Kidney tubule cell (primary cell): ENCODE measurements around the gene ARHGEF33.
"Not testable (repeated sequence)": the region's sequence is repeated elsewhere in the genome, so short reads cannot be mapped to it uniquely, and the experiment has no call there.

Experiments
- DNase-seq: peaks from one replicate; pipeline ENCODE4 v3.0.0-alpha.2; 2018; ENCODE audit warnings: low spot score

ARHGEF33 gene

DNA sequence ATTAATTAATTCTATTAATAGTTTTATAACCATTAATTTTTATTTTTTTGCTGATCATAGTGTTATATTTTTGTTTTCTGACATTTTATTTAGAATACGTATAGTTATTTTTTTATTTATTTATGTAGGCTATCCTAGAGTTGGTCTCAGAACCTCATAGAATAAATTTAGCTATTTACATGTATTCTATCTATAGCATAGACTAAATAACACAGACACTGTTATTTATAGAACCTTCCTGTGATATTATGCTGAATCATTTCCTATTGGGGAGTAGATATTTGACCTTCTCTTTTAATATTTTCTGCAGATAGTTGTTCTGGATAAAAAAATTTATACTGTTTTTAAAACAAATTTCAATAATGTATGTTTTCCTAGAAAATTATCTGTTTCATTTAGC is 20.2 kb downstream of the ARHGEF33 start:
- DNase-seq: no peak

DNA sequence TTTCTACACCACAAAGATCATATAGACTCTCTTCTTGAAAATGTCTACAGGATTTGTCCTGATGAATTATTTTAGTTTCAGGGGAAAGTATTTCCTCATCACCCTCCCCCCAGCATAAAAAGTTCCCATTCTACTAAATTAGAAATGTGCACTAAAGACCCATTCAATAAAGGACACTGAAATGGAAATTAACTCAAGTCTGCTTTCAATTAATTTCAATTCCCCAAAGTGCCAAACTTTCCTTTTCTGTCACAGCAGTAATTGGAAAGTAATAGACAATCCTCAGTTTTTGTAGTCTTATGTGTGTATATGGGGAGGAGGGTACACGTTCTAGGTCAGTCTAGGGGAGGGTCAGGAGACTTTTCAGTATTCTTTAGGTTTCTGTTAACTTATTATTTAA is 21.5 kb downstream of the ARHGEF33 start:
- DNase-seq: no peak

DNA sequence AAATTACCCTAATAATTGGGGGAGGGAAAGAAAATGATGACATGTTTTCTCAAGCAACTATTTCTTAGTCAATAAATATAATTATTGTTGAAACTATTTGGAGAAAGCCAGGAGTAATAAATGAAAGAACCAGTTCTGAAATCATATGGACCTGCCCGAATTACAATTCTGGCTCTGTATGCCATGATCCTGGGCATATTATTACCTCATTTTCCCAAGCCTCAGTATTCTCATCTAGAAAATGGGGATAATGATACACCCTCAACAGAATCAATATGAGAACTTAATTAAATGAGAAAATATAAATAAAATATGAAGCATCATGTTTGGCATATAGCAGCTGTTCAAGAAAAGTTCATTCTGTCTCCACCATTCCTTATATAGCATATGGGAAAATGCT is 22.9 kb downstream of the ARHGEF33 start:
- DNase-seq: no peak

DNA sequence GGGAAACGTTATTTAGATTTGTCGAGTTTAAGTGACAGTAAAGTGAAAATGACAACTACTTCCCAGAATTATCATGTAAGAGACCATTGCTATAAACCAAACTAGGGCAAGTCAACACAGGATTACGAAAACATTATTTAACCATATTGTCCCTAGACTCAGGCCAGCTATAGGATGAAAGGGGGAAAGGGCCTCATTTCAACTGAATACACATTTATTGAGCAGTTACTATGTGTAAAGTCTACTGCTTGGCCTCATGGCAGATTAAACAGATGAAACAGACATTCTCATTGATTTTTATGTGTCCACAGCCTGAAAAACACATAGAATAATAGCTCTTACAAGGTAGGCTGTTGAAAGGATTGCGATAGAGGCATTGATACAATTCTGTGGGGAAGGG is 32.7 kb downstream of the ARHGEF33 start:
- no peak for DNase-seq

DNA sequence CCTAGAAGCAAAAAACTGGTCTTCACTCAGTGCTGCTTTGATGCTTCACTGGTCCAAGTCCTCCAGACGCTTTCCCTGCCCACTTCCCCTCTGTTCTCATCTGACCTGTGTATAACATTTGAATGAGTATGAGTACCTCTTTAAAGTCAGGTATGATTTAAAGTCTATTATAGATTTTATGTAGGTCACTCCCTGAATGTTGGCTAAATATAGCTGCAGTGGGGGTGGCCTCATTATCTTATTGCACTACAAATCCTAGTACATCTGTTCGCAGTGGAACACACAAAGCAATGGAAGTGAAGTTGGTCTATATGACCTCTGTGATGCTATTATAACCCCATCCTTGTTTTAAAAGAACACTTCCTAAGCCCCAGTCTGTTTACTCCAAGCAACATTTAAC is 33.2 kb downstream of the ARHGEF33 start:
- DNase-seq: no peak

DNA sequence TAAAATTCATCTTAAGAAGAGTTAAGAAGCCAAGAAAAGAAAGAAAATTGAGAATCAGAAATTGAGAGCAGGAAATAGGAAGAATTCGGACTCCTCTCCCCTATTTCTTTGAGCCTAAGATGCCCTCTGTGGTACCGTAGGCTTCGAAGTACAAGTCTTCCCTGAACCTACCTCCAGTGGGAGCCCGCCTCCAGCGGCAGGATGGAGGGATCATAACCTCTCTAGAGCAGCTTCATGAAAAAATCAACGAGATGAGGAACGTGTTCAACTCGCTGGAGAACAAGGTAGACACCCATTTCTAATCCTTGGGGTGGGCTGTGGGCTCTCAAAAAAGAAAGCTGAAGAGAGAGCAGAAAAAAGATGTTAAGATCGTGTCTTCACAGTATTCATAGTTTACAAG is 36.3 kb downstream of the ARHGEF33 start:
- no peak for DNase-seq

GRCh38 chr2:38930600-38930999 is 40.9 kb downstream of the ARHGEF33 start:
- no peak for DNase-seq

DNA sequence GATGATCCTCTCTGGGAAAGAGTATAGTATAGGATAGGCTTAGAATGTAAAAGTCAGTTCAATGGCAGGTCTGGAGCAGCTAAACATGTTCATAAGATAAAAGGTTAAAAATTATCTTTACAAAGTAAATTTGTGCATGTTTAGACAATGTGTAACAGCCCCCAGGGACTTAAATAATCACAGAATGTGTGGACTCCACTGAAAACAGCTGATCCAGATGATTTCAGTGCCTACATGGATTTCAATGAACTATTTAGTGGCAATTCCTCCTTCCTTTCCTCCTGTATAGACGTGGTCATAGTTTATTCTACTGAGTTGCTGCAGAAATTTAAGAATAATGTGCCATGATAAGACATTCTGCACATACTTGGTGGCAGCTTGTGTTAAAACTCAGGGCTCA is 42.9 kb downstream of the ARHGEF33 start:
- DNase-seq: no peak

GRCh38 chr2:38933653-38934052 is 44.0 kb downstream of the ARHGEF33 start:
- no peak for DNase-seq

- no peak for DNase-seq
Observed at GRCh38 chr2:38934742-38935141, 45.1 kb downstream of the ARHGEF33 start.

DNA sequence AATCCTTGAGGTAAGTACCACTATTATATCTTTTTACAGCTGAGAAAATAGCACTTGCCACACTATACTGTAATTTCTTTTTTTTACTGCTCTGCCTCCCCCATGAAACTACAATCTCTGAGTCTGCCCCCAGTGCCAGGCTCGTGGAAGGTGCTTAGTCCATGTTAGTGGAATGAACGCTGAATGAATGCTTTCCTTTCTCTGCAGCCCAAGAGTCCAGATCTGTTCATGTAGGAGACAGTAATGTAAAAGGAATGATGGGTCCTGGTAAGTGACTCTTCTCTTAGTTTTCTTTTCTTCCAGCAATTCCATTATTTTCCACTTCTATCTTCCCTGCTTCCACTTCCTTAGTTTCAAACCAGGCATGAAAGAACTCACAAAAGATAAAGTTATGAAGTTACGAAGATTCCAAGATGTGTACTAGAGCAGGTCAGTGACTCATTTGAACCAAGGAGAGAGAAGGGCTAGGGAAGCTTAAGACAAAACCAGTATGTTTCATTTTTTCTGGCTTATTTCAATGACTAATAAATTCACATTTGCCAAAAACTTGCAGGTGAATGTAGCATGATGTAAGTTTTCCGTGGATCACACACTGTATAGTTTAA is 46.0 kb downstream of the ARHGEF33 start:
- peak; percentile 17 for DNase-seq

DNA sequence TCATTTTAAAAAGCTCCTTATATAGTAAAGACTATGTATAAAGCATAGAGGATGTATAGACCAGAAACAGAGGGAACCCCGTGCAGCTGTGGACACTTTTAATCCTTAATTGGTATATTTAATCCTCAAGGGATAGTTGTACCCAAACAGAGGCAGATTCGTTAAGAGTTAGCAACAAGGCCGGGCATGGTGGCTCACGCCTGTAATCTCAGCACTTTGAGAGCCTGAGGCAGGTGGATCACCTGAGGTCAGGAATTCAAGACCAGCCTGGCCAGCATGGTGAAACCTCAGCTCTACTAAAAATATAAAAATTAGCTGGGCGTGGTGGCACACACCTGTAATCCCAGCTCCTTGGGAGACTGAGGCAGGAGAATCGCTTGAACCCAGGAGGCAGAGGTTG is 46.8 kb downstream of the ARHGEF33 start:
- DNase-seq: not testable (repeated sequence)

DNA sequence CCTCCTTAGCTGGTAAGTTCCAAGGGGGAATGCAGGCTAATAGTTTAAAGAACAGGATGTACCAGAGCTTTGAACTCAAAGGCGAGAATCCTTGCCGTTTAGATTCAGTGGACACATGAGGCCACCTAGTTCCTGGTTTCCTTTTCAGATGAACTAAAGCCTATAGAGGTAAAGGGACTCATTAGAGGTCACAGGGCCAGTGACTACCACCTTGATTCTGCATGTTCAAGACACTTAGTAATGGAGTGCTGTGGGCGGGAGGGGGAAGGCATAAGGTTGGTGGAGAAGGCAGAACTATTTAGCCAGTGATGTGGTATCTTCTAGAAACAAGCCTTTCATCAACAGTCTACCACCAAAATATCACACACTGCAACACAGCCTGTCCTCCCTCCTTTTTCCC is 47.9 kb downstream of the ARHGEF33 start:
- no peak for DNase-seq

- DNase-seq: no peak
Observed at GRCh38 chr2:38940746-38941145, 51.1 kb downstream of the ARHGEF33 start.

- no peak for DNase-seq
Observed at GRCh38 chr2:38943784-38944183, 54.1 kb downstream of the ARHGEF33 start.

DNA sequence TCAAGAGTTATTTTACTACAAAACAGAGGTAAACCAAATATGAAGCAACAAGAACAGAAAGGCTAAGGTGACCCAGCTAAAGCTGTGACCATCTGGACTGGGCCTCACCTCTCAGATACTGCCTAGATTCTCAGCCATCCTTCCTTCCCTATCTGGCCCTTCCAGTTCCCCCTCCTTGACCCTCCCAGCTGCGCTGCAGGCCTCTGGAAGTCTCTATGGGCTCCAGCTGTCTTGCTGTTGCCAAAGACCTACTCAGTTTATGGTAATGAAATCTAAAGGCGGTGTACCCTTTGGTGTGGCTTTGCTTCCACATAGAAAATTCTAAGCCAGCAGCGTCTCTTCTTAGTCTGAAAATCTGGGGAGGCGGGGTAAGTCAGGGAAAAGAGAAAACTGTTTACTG is 55.7 kb downstream of the ARHGEF33 start:
- no peak for DNase-seq

DNA sequence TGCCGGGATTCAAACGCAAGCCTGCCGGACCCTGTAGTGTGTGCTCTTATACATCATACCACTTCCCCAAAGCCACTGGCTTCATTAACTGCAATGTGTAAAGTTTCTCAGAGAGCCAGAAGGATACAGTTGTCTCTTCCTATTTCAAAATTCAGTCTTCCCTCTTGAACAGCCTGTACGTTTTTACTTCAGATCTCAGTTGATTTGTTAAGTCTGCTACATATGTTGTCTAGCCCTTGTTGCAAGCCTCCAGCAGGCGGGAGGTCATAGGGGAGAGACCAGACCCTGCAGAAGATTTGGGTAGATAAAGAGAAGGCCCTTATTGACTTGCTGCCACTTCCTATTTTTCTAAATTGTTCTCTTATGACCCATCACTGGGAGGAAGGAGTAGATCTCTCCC is 56.2 kb downstream of the ARHGEF33 start:
- no peak for DNase-seq

DNA sequence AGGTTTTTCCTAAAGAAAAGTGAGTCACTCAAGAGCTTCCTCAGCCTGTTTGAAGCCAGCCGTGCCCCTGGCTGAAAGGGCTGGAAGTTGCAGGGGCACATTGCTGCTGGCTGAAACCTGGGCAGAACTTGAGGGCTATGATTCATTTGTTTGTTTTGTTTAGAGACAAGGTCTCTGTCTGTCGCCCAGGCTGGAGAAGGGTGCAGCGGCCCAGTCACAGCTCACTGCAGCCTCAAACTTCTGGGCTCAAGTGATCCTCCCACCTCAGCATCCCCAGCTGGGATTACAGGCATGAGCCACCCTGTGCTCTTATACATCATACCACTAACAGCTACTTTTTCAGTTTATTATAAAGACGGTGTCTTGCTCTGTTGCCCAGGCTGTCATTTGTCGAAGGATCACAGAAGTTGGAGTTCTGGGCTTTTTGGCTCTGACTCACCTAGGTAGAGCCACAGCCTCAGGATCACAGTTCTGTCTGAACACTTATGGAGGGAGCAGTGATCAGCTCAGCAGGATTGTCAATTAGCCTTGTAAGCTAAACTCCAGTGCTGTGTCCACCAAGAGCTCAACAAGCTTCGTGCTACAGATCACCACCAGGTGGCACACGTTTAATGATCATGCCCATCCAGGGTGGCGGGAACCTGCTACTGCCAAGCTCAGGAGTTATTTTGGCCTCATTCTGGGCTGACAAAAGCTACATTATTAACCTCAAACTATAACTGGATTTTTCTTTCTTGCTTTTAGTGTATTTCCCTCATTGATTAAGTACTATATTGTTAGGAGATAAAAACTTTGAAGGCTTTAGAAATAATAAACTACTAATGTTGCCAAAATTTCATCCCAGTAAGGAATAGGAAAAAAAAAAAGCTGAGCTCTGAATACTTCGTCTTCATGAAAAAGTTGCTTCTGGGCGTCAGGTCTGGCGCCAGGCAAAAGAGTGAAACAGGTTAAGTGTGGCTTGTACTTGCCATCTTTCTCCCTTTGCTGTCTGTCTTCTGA is 57.9 kb downstream of the ARHGEF33 start:
- DNase-seq: peak; percentile 82

DNA sequence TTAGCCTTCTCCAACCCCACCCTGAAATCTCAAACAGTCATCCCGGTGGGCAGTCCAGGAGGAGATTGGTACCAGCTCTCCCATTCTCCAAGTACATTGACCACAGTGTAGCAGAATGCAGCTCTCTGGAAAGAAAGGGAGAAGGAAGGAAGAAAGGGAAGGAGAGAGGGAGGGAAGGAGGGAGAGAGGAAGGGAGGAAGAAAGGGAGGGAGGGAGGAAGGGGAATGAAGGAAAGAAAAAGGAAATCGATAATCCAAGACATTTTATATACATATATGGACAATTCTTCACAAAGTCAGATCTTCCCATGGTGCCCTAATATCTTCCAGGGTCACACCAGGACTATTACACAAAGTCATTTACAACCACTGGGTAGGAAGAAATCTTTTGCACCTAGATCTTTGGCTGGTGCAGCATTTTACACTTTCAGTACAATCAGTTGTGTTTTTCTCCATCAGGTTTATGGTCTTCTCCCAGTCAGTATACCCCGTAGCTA is 58.8 kb downstream of the ARHGEF33 start:
- no peak for DNase-seq

- no peak for DNase-seq
Observed at GRCh38 chr2:38948995-38949394, 59.3 kb downstream of the ARHGEF33 start.

- DNase-seq: no peak
Observed at GRCh38 chr2:38951766-38952165, 62.1 kb downstream of the ARHGEF33 start.

DNA sequence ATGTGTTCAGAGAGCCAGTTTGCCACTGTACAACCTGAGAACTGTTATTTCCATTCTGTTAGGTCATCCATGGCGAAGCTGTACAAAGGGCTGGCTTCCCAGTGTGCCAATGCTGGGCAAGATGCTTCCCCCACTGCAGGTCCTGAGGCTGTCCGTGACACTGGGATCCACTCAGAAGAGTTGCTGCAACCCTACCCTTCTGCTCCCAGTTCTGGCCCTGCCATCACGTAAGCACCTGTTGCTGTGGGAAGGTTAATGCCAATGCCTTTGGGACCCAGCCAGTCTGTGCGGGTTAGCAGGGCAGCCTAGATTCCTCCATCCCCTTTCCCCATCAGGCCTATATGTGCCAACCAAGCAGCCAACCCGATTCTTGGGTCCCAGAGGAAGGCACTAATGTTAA is 68.3 kb downstream of the ARHGEF33 start:
- DNase-seq: no peak

GRCh38 chr2:38959466-38959865 is 69.8 kb downstream of the ARHGEF33 start:
- DNase-seq: no peak
